Endodermal cell (in vitro differentiated cells): ENCODE measurements around the gene DLGAP1. TPM values are rescaled to one million over a fixed set of nuclear protein-coding genes. Genes with fewer than 3 reads are reported as not detected.
A peak's percentile ranks its signal among the peaks of the same experiment; 100 is the strongest.

Source experiments
- DNase-seq: peaks from one replicate; pipeline ENCODE4 v3.0.0-alpha.2; 2017
- H3K27ac ChIP-seq: 2 replicates; pipeline ENCODE4 v1.5.1; 2013; ENCODE audit warnings: mild to moderate bottlenecking, low read depth, low read length, moderate library complexity
- H3K27me3 ChIP-seq: 2 replicates; pipeline ENCODE4 v1.6.1; 2013; ENCODE audit warnings: mild to moderate bottlenecking, low read length, moderate library complexity; ENCODE audit not compliant: insufficient read depth, control insufficient read depth, poor library complexity, severe bottlenecking
- H3K36me3 ChIP-seq: 2 replicates; pipeline ENCODE4 v1.7.0; 2013; ENCODE audit warnings: mild to moderate bottlenecking, low read length, moderate library complexity; ENCODE audit not compliant: control insufficient read depth, insufficient read depth
- H3K4me1 ChIP-seq: one replicate; pipeline ENCODE4 v1.7.0; 2013; ENCODE audit warnings: low read length; ENCODE audit not compliant: control insufficient read depth, insufficient read depth
- H3K4me3 ChIP-seq: 2 replicates; pipeline ENCODE4 v1.5.1; 2013; ENCODE audit warnings: mild to moderate bottlenecking, low read length, moderate library complexity
- H3K9ac ChIP-seq: 2 replicates; pipeline ENCODE4 v1.6.1; 2013; ENCODE audit warnings: mild to moderate bottlenecking, low read length, moderate library complexity; ENCODE audit not compliant: poor library complexity, severe bottlenecking; ENCODE audit errors: extremely low read depth
- H3K9me3 ChIP-seq: 2 replicates; pipeline ENCODE4 v1.6.1; 2013; ENCODE audit warnings: mild to moderate bottlenecking, low read length, moderate library complexity; ENCODE audit not compliant: control insufficient read depth
- H3K27ac Mint-ChIP-seq: 2 replicates; pipeline ENCODE4 v1.8.0; 2020; ENCODE audit warnings: mixed read lengths
- H3K27me3 Mint-ChIP-seq: 2 replicates; pipeline ENCODE4 v1.8.0; 2021; ENCODE audit warnings: mild to moderate bottlenecking, mixed read lengths; ENCODE audit not compliant: insufficient read depth
- H3K36me3 Mint-ChIP-seq: 2 replicates; pipeline ENCODE4 v1.8.0; 2020; ENCODE audit warnings: low read depth, mixed read lengths
- H3K4me1 Mint-ChIP-seq: 2 replicates; pipeline ENCODE4 v1.8.0; 2020; ENCODE audit warnings: mixed read lengths
- H3K4me3 Mint-ChIP-seq: 2 replicates; pipeline ENCODE4 v1.8.0; 2020; ENCODE audit warnings: mild to moderate bottlenecking, moderate library complexity, mixed read lengths
- H3K9me3 Mint-ChIP-seq: 2 replicates; pipeline ENCODE4 v1.8.0; 2020; ENCODE audit warnings: mild to moderate bottlenecking, mixed read lengths
- CTCF ChIP-seq: fragments of 200-600 bp; sonication (generic); conservative IDR thresholded peaks from 2 replicates; pipeline ENCODE4 v1.5.0; 2021; ENCODE audit warnings: antibody characterized with exemption, mild to moderate bottlenecking
- WGBS, 2 experiments: methylation state at CpG; one replicate each; pipeline versions ENCODE4 v1.1.5 to v1.1.7; 2013; ENCODE audit warnings: missing lambda C conversion rate in 2 of 2, mixed read lengths in 1 of 2; ENCODE audit not compliant: insufficient coverage in 1 of 2, insufficient read length in 1 of 2; 5-methylcytosine and 5-hydroxymethylcytosine counted together
- total RNA-seq, 2 donors: library from RNA; stranded (reverse); fragmentation: NEBNext Ultra II Directional in 1 of 2; extraction: Animal tissue kit (Norgen Biotek cat#: 25700) in 1 of 2; gene quantifications; 2 replicates in 1 of 2; 3 replicates in 1 of 2; pipeline ENCODE4 v1.2.1, GENCODE V29; 2021

DLGAP1 gene
- total RNA-seq, 2 donors from 2014 or later = 11.5 to 21.5 TPM

DNA sequence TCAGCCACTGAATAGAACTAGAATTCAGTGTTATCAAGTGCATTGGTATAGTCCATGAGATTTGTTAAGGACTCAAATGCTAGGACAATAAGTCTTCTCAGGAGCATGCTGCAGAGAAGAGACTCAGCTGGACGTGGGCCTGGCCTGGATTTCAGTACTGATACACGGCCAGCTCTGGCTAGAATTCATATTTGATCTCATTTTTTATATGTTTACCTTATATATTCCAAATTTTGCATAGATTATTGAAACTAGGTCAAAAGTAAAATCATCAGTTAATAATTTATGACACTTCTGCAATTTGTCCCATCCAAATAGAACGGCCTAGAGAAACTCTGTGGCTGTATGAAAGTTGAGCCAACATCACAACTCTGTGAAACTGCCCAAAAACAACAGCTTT lies 262.0 kb downstream of the DLGAP1 start:
- no peaks in the 10 kb centered on the region for H3K27me3 ChIP-seq
- no peak overlapping the region for H3K4me3 ChIP-seq
- Mint-ChIP-seq H3K36me3 (peaks cover 3% of the 10 kb centered on the region), H3K27ac (no peak overlapping the region), H3K9me3 (no peaks in the 10 kb centered on the region), H3K4me1 (peaks cover 5% of the 10 kb centered on the region), H3K4me3 (no peak overlapping the region), H3K27me3 (no peaks in the 10 kb centered on the region)
- H3K9ac ChIP-seq = no peak overlapping the region
- no peak overlapping the region for H3K27ac ChIP-seq
- H3K9me3 ChIP-seq = no peaks in the 10 kb centered on the region
- 92 to 93% methylated on average over 2 to 3 of the region's 3 CpGs for WGBS, 2 experiments
- no peaks in the 10 kb centered on the region for H3K36me3 ChIP-seq
- H3K4me1 ChIP-seq = no peaks in the 10 kb centered on the region
- no peak for DNase-seq
- no peak for TF ChIP-seq CTCF

GRCh38 chr18:4181882-4182568 lies 273.1 kb downstream of the DLGAP1 start:
- Mint-ChIP-seq H3K36me3 (peaks cover 2% of the 10 kb centered on the region), H3K27ac (no peak overlapping the region), H3K4me3 (no peak overlapping the region), H3K27me3 (no peaks in the 10 kb centered on the region), H3K4me1 (peaks cover 12% of the 10 kb centered on the region), H3K9me3 (peaks cover 18% of the 10 kb centered on the region)
- no peaks in the 10 kb centered on the region for H3K36me3 ChIP-seq
- H3K4me1 ChIP-seq = no peaks in the 10 kb centered on the region
- no peaks in the 10 kb centered on the region for H3K27me3 ChIP-seq
- TF ChIP-seq CTCF = peak; percentile 74
- H3K27ac ChIP-seq = no peak overlapping the region
- H3K9ac ChIP-seq = no peak overlapping the region
- 64% methylated on average over 4 to 7 of the region's 7 CpGs for WGBS, 2 experiments
- H3K4me3 ChIP-seq = no peak overlapping the region
- DNase-seq = peak; percentile 49
- peaks cover 14% of the 10 kb centered on the region for H3K9me3 ChIP-seq

DNA sequence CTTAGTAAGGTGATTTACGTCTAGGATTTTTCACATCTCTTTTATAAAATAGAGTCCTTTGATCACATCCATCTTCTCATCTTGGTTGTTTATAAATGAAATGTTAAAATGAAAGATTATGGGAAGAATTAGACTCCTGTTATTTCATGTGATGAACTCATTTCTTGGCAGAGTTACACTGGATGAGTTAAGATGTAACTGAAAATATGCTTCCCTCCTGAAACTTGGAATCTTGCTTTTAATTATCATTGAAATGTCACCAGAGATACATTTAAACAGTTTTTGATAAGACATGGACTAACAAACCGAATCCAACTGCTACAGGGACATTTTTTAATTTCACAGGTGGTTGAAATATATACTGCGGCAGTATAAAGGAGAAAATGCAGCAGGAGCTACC lies 274.0 kb downstream of the DLGAP1 start:
- WGBS, 2 experiments = 94 to 100% methylated on average over 2 of the region's 3 CpGs
- H3K9me3 Mint-ChIP-seq = peaks cover 10% of the 10 kb centered on the region
- no peak overlapping the region for H3K9ac ChIP-seq
- no peak for TF ChIP-seq CTCF
- peaks cover 9% of the 10 kb centered on the region for H3K4me1 Mint-ChIP-seq
- H3K4me1 ChIP-seq = no peaks in the 10 kb centered on the region
- no peak overlapping the region for H3K4me3 Mint-ChIP-seq
- H3K36me3 Mint-ChIP-seq = no peaks in the 10 kb centered on the region
- H3K27ac ChIP-seq = no peak overlapping the region
- H3K27me3 ChIP-seq = no peaks in the 10 kb centered on the region
- peaks cover 9% of the 10 kb centered on the region for H3K9me3 ChIP-seq
- no peak overlapping the region for H3K27ac Mint-ChIP-seq
- no peak overlapping the region for H3K4me3 ChIP-seq
- no peak for DNase-seq
- H3K36me3 ChIP-seq = no peaks in the 10 kb centered on the region
- H3K27me3 Mint-ChIP-seq = no peaks in the 10 kb centered on the region
